Stimulated activated CD4-positive, alpha-beta T cell treated with anti-CD3 and anti-CD28 coated beads, Interleukin-12 subunit alpha, Interleukin-12 subunit beta, amount 100 ng/mL, for 24 hours (primary cell): ENCODE data around the gene C20orf96.
"Not testable (repeated sequence)": the region's sequence is repeated elsewhere in the genome, so short reads cannot be mapped to it uniquely, and the experiment has no call there.

Experiments
- DNase-seq, 2 experiments: peaks; one replicate each; pipeline ENCODE4 v3.0.0-alpha.2; 2020; ENCODE audit warnings: low read depth in 2 of 2

C20orf96 gene, protein sequence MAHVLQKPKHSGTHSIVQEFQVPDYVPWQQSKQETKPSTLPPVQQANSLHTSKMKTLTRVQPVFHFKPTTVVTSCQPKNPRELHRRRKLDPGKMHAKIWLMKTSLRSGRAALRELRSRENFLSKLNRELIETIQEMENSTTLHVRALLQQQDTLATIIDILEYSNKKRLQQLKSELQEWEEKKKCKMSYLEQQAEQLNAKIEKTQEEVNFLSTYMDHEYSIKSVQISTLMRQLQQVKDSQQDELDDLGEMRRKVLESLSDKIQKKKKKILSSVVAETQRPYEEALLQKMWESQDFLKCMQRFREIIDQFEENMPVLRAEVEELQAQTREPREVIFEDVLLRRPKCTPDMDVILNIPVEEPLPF

DNA sequence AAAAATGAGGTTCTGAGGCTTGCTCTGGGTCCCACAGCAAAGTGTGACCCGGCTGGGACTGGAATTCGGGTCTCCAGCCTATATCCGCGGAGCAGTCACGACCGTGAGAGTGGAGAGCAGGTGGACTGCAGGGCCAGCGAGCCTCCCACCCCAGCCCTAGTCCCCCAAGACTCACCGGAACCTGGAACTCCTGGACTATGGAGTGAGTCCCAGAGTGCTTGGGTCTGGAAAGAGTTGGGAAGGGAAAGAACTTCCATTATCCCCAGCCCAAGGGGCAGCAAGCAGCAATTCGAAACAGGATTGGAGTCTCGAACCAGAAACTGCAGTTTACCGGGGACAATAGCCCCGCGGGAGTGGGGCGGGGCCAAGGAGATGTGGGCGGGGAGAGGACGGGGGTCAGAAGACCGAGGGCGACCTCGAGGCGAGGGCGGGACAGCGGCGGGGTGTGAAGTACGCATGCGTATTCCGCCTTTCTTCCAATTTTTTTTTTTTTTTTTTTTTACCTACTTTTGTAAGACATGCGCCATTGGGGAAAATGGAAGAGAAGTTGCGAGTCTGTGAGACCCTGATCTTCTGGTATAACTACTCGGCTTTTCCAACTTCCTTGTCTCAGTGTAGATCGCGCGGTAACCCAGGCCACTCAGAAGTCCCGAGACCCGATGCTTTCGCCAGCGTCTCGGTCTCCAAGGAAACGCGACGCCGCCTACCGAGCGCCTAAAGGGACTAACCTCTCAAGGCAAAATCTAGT is at the start of gene C20orf96:
C20orf96 (minus strand) TSS at position 667 of the 748 bp plus-strand sequence; CDS start at position 527, 140 bp downstream.
- peak; percentile 73 to 92 for DNase-seq

- DNase-seq, result not testable (repeated sequence)
These were observed 45.5 kb upstream of the C20orf96 start for GRCh38 chr20:336040-336439.

GRCh38 chr20:334578-334977 is 44.0 kb upstream of the C20orf96 start:
- DNase-seq, result no peak

GRCh38 chr20:330233-331149 is 39.9 kb upstream of the C20orf96 start:
- peak in 1 of 2 experiments; percentile 40 for DNase-seq

- no peak for DNase-seq
These were observed 39.3 kb upstream of the C20orf96 start for GRCh38 chr20:329851-330232.

DNA sequence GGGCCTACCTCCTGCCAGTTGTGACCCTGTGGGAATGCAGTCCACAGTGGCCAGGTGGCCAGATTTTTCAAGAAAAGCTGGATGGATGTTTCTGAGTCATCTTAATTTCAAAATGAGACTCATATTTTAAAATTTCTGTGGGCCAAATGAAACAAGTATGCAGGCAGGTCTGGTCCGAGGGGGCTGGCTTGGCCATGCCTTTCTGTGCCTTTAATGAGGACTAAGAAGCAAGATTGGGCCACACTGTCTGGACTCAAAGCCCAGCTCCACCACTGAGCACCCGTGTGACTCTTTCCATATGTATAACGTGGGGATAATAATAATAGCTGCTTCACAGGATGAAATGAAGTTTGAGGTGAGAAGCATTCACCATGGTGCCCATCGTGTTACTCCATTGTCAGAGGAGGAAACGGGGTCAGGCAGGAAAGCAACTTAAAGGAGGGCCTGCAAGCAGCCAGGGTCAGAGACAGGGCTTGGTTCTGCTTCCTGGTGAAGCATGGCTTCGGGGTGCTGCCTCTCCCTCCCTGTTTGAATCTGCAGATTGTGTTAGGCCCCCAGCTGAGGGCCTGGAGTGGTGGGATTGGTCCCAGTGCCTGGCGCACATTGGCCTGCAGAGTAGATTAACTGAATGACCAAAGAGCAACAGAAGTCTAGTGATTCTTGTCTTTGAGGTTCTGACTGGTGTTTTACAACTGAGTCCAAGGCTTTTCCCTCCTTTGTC is 38.6 kb upstream of the C20orf96 start:
- DNase-seq, result no peak

- DNase-seq, result no peak
These were observed 37.8 kb upstream of the C20orf96 start for GRCh38 chr20:328027-328974.

GRCh38 chr20:327186-328026 is 36.9 kb upstream of the C20orf96 start:
- peak in 1 of 2 experiments; percentile 65 for DNase-seq

DNA sequence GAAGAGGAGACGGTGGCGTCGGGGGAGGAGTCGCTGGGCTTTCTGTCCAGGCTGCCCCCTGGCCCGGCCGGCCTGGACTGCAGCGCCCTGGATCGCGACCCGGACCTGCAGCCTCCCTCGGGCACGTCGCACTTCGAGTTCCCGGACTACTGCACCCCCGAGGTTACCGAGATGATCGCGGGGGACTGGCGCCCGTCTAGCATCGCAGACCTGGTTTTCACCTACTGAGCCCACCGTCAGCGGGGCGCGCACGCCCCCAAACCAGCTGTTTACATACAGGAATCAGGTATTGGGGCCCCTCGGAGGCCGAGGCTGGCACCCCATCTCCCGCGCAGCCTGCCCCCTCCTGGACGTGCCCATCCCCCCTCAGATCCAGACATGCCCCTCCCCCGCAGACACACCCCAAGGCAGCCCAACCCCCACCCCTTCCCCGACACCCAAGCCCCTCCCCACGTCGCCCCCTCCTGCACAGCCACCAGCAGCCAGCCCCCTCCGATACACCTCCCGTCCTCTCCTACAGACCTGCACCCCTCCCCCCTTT is 36.2 kb upstream of the C20orf96 start:
- DNase-seq, result no peak

GRCh38 chr20:325889-326644 is 35.5 kb upstream of the C20orf96 start:
- no peak for DNase-seq

DNA sequence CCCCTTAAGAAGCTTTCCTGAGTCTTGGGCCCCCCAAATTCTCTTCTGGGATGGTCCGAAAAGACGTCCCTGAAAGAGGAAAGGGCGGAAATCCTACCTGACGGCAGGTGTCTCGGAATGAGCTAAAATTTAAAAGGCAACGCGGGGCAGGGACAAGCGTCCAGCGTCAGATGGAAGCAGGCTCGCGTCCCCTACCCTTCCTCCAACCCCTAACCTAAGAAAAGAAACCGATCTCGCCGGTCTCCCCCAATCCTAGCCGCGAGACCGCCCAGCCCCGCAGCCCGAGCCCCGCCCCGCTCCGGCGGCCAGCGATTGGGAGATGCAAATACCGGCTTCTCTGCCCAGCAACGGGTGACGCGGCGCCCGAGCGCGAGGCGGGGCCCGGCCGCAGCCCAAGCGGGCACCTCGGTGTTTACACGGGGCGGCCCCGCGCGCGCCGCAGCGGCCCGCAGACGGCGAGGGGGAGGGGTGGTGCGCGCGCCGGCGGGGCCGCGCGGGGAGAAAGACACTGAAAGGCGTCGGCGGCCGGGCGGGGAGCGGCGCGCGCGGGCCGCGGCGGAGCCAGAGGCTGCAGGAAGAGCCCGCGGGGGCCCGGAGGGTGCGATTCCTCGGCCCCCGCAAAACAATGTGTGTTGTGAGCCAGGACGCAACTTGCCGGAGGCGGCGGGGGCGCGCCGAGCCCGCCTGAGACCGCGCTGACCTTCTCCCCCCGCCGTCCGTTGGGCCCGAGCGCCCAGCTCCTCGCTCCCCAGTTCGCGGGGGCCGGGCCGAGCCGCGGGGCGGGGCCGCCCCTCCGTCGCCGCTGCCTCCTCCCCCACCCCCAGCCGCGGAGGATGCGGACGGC is 34.7 kb upstream of the C20orf96 start, which contains the start of gene SOX12:
SOX12 (plus strand) TSS at position 508 of the 844 bp plus-strand sequence. CDS start 373 bp downstream, outside the sequence.
- peak; percentile 94 to 98 for DNase-seq

DNA sequence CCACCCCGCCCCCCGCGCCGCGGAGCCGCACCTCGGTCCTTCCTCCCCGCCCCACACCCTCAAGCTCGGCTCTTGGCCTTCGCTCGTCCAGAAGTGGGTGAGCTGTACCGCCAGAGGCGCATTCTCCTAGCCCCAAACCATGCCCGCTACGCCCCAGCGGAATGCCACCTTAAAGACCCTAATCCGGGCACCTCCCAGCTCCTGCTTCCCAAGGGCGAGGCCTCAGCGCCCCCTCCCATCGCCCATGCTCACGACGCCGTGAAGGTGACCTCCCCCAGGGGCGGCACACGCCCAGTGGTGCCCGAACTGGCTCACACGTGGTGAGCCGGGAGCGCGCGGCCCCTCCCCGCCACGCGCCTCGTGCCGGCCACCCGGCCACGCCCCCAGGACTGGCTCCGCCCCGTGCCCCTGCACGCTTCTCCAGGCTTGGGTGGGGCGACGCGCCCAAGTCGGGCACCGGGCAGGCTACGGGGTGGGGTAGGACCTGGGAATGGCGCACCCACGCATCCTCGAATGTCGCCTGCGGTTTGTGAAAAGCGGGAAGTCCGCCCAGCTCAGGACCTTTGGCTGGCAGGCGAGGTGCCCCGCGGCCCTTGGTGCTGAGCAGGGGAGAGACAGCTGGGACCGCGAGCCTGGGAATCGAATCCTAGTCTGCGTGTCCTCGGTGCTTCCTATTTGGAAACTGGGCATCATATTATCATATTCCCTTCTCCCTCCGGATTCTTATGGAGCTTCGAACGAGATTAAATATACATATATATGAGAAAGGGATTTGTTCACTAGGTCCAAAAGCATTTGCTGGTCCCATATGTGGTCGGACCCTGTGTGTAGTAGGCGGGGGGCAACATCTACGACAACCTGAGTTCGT is 33.9 kb upstream of the C20orf96 start:
- peak; percentile 79 to 92 for DNase-seq

- DNase-seq, result no peak
These were observed 25.9 kb upstream of the C20orf96 start for GRCh38 chr20:316316-317068.

DNA sequence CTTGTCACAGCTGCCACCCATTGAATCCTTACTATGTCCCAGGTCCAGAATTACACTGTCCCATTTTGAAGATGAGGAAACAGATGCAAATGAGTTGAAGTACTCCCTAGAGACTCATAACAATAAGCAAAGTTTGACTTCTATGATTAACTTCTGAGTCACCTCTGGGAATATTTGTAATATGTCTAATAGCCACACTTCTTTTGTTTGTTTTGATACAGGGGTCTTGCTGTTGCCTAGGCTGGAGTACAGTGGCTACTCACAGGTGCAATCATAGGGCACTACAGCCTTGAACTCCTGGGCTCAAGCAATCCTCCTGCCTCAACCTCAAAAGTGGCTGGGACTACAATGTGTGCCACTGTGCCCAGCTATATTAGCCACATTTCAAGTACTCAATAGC is 23.4 kb upstream of the C20orf96 start:
- no peak for DNase-seq

- DNase-seq, result no peak
These were observed 22.9 kb upstream of the C20orf96 start for GRCh38 chr20:313402-313801.
